GM23338 (cell line): Measurements from ENCODE around the gene SMYD5. TPM values are rescaled to one million over a fixed set of nuclear protein-coding genes. Genes with fewer than 3 reads are reported as not detected.

Experiments
- ATAC-seq: fragments of 200-7000 bp; cut with Tn5 transposase; 3 replicates; pipeline ENCODE4 v1.9.1; 2020
- DNase-seq: peaks from one replicate; pipeline ENCODE4 v3.0.0-alpha.2; 2015; ENCODE audit warnings: low spot score
- H2AFZ ChIP-seq: fragments of 200-600 bp; sonication (generic); 2 replicates; pipeline ENCODE4 v1.8.0; 2016; ENCODE audit warnings: antibody characterized with exemption, mild to moderate bottlenecking, moderate library complexity
- H3F3A ChIP-seq: fragments of 200-600 bp; sonication (generic); replicated peaks from 2 replicates; pipeline ENCODE4 v1.8.0; 2017; ENCODE audit warnings: antibody characterized with exemption, mixed run types, low read depth
- H3K27ac ChIP-seq: fragments of 200-600 bp; sonication (generic); 2 replicates; pipeline ENCODE4 v1.6.1; 2016; ENCODE audit warnings: low read depth
- H3K27me3 ChIP-seq: fragments of 200-600 bp; sonication (generic); 2 replicates; pipeline ENCODE4 v1.8.0; 2016; ENCODE audit warnings: mild to moderate bottlenecking, mixed run types, moderate library complexity; ENCODE audit not compliant: insufficient read depth
- H3K36me3 ChIP-seq: fragments of 200-600 bp; sonication (generic); 2 replicates; pipeline ENCODE4 v1.8.0; 2016; ENCODE audit warnings: mild to moderate bottlenecking; ENCODE audit not compliant: insufficient read depth
- H3K4me1 ChIP-seq: fragments of 200-600 bp; sonication (generic); 2 replicates; pipeline ENCODE4 v1.8.0; 2016; ENCODE audit warnings: mild to moderate bottlenecking, moderate library complexity; ENCODE audit not compliant: insufficient read depth
- H3K4me2 ChIP-seq: fragments of 200-600 bp; sonication (generic); 2 replicates; pipeline ENCODE4 v1.7.1; 2017; ENCODE audit warnings: mixed run types
- H3K4me3 ChIP-seq: fragments of 200-600 bp; sonication (generic); 2 replicates; pipeline ENCODE4 v1.6.1; 2016; ENCODE audit warnings: mixed run types
- H3K79me2 ChIP-seq: fragments of 200-600 bp; sonication (generic); replicated peaks from 2 replicates; pipeline ENCODE4 v1.8.0; 2017; ENCODE audit warnings: mild to moderate bottlenecking; ENCODE audit not compliant: insufficient read depth
- H3K9me2 ChIP-seq: fragments of 200-600 bp; sonication (generic); 2 replicates; pipeline ENCODE4 v1.8.0; 2017; ENCODE audit not compliant: insufficient read depth
- H4K20me1 ChIP-seq: fragments of 200-600 bp; sonication (generic); replicated peaks from 2 replicates; pipeline ENCODE4 v1.8.0; 2017; ENCODE audit warnings: mild to moderate bottlenecking; ENCODE audit not compliant: insufficient read depth
- H3K27ac Mint-ChIP-seq: 2 replicates; pipeline ENCODE4 v1.8.0; 2020; ENCODE audit warnings: inconsistent platforms, mild to moderate bottlenecking, moderate library complexity, mixed read lengths
- H3K27me3 Mint-ChIP-seq: 3 replicates; pipeline ENCODE4 v1.8.0; 2022; ENCODE audit warnings: low read depth, mild to moderate bottlenecking, moderate library complexity, mixed read lengths, inconsistent platforms; ENCODE audit not compliant: insufficient read depth, poor library complexity
- H3K36me3 Mint-ChIP-seq: 3 replicates; pipeline ENCODE4 v1.8.0; 2021; ENCODE audit warnings: low read depth, mild to moderate bottlenecking, inconsistent platforms, moderate library complexity, mixed read lengths
- H3K4me1 Mint-ChIP-seq: 3 replicates; pipeline ENCODE4 v1.8.0; 2020; ENCODE audit warnings: mild to moderate bottlenecking, inconsistent platforms, mixed read lengths
- H3K4me3 Mint-ChIP-seq: 3 replicates; pipeline ENCODE4 v1.8.0; 2021; ENCODE audit warnings: moderate library complexity, mild to moderate bottlenecking, inconsistent platforms, mixed read lengths
- H3K9me3 Mint-ChIP-seq: 3 replicates; pipeline ENCODE4 v1.8.0; 2020; ENCODE audit warnings: moderate library complexity, mild to moderate bottlenecking, inconsistent platforms, mixed read lengths
- ETS1 ChIP-seq: IDR thresholded peaks from 2 replicates; pipeline ENCODE4 v1.6.1; 2016; ENCODE audit warnings: antibody characterized with exemption
- EZH2 ChIP-seq: fragments of 200-600 bp; sonication (generic); IDR thresholded peaks from one replicate; pipeline ENCODE4 v1.8.0; 2017; ENCODE audit warnings: antibody characterized with exemption, mild to moderate bottlenecking, low read depth; ENCODE audit not compliant: unreplicated experiment
- NANOG ChIP-seq: IDR thresholded peaks from 2 replicates; pipeline ENCODE4 v1.6.1; 2016; ENCODE audit warnings: antibody characterized with exemption, borderline replicate concordance
- POLR2AphosphoS5 ChIP-seq: IDR thresholded peaks from 2 replicates; pipeline ENCODE4 v1.6.1; 2016; ENCODE audit warnings: antibody characterized with exemption, low read depth
- ZNF331 ChIP-seq: fragments of 250-450 bp; sonication (Bioruptor Pico); IDR thresholded peaks from 2 replicates; pipeline ENCODE4 v1.5.0; 2020; ENCODE audit warnings: low read depth, mild to moderate bottlenecking, moderate library complexity
- polyA plus RNA-seq: library from polyadenylated mRNA; unstranded; fragments of >200 nt; fragmentation: Nextera tagmentation; extraction: Ambion mirVana; gene quantifications from 2 replicates; pipeline ENCODE4 v1.2.1, GENCODE V29; 2016
- total RNA-seq: library from RNA; depleted of rRNA; stranded (reverse); fragments of >200 nt; shearing (Covaris generic); gene quantifications from 2 replicates; pipeline ENCODE4 v1.2.3, GENCODE V29; 2014
- TF ChIP-seq, protein P1 (sequence below), 2 experiments: fragments of 200-600 bp in 1 of 2; sonication (generic) in 1 of 2; conservative IDR thresholded peaks; 2 replicates each; pipeline versions ENCODE4 v1.5.1 to v1.6.1; 2016 to 2017; ENCODE audit warnings: antibody characterized with exemption in 2 of 2, low read depth in 2 of 2, mild to moderate bottlenecking in 2 of 2, moderate library complexity in 1 of 2
- TF ChIP-seq, protein P2 (sequence below): fragments of 250-450 bp; sonication (Bioruptor Pico); IDR thresholded peaks from 2 replicates; pipeline ENCODE4 v1.5.0; 2020; ENCODE audit warnings: mild to moderate bottlenecking, moderate library complexity

SMYD5 gene
- total and polyA plus RNA-seq, 2 experiments from 2014 or later = 20.5 to 45.8 TPM

- Histone ChIP-seq H3K36me3 (peaks cover 28% of the 10 kb centered on the region), H3K4me1 (peaks cover 29% of the 10 kb centered on the region), H2AFZ (no peak overlapping the region), H3K27ac (peak overlapping the region; percentile 78), H3F3A (peaks cover 7% of the 10 kb centered on the region; the same call in 1 of the 2 replicates), H3K27me3 (no peaks in the 10 kb centered on the region), H3K79me2 (peaks cover 88% of the 10 kb centered on the region), H4K20me1 (peaks cover 70% of the 10 kb centered on the region), H3K4me2 (peak overlapping the region; percentile 56), H3K9me2 (no peaks in the 10 kb centered on the region), H3K4me3 (peak overlapping the region; percentile 12; the same call in 1 of the 2 replicates)
- TF ChIP-seq NANOG (no peak), EZH2 (no peak), ZNF331 (CRISPR knock-in tag) (no peak), POLR2AphosphoS5 (no peak), ETS1 (no peak)
- TF ChIP-seq, protein P1, sequence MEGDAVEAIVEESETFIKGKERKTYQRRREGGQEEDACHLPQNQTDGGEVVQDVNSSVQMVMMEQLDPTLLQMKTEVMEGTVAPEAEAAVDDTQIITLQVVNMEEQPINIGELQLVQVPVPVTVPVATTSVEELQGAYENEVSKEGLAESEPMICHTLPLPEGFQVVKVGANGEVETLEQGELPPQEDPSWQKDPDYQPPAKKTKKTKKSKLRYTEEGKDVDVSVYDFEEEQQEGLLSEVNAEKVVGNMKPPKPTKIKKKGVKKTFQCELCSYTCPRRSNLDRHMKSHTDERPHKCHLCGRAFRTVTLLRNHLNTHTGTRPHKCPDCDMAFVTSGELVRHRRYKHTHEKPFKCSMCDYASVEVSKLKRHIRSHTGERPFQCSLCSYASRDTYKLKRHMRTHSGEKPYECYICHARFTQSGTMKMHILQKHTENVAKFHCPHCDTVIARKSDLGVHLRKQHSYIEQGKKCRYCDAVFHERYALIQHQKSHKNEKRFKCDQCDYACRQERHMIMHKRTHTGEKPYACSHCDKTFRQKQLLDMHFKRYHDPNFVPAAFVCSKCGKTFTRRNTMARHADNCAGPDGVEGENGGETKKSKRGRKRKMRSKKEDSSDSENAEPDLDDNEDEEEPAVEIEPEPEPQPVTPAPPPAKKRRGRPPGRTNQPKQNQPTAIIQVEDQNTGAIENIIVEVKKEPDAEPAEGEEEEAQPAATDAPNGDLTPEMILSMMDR (conservative IDR thresholded peaks at IDR 0.05; ENCODE audit: low read depth in 2 of 2) = no peak
- TF ChIP-seq, protein P2, sequence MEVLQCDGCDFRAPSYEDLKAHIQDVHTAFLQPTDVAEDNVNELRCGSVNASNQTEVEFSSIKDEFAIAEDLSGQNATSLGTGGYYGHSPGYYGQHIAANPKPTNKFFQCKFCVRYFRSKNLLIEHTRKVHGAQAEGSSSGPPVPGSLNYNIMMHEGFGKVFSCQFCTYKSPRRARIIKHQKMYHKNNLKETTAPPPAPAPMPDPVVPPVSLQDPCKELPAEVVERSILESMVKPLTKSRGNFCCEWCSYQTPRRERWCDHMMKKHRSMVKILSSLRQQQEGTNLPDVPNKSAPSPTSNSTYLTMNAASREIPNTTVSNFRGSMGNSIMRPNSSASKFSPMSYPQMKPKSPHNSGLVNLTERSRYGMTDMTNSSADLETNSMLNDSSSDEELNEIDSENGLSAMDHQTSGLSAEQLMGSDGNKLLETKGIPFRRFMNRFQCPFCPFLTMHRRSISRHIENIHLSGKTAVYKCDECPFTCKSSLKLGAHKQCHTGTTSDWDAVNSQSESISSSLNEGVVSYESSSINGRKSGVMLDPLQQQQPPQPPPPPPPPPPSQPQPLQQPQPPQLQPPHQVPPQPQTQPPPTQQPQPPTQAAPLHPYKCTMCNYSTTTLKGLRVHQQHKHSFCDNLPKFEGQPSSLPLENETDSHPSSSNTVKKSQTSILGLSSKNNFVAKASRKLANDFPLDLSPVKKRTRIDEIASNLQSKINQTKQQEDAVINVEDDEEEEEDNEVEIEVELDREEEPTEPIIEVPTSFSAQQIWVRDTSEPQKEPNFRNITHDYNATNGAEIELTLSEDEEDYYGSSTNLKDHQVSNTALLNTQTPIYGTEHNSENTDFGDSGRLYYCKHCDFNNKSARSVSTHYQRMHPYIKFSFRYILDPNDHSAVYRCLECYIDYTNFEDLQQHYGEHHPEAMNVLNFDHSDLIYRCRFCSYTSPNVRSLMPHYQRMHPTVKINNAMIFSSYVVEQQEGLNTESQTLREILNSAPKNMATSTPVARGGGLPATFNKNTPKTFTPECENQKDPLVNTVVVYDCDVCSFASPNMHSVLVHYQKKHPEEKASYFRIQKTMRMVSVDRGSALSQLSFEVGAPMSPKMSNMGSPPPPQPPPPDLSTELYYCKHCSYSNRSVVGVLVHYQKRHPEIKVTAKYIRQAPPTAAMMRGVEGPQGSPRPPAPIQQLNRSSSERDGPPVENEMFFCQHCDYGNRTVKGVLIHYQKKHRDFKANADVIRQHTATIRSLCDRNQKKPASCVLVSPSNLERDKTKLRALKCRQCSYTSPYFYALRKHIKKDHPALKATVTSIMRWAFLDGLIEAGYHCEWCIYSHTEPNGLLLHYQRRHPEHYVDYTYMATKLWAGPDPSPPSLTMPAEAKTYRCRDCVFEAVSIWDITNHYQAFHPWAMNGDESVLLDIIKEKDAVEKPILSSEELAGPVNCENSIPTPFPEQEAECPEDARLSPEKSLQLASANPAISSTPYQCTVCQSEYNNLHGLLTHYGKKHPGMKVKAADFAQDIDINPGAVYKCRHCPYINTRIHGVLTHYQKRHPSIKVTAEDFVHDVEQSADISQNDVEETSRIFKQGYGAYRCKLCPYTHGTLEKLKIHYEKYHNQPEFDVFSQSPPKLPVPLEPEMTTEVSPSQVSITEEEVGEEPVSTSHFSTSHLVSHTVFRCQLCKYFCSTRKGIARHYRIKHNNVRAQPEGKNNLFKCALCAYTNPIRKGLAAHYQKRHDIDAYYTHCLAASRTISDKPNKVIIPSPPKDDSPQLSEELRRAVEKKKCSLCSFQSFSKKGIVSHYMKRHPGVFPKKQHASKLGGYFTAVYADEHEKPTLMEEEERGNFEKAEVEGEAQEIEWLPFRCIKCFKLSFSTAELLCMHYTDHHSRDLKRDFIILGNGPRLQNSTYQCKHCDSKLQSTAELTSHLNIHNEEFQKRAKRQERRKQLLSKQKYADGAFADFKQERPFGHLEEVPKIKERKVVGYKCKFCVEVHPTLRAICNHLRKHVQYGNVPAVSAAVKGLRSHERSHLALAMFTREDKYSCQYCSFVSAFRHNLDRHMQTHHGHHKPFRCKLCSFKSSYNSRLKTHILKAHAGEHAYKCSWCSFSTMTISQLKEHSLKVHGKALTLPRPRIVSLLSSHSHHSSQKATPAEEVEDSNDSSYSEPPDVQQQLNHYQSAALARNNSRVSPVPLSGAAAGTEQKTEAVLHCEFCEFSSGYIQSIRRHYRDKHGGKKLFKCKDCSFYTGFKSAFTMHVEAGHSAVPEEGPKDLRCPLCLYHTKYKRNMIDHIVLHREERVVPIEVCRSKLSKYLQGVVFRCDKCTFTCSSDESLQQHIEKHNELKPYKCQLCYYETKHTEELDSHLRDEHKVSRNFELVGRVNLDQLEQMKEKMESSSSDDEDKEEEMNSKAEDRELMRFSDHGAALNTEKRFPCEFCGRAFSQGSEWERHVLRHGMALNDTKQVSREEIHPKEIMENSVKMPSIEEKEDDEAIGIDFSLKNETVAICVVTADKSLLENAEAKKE (CRISPR knock-in tag) = no peak
- Mint-ChIP-seq H3K27me3 (peaks cover 16% of the 10 kb centered on the region), H3K27ac (peak overlapping the region; percentile 96), H3K4me3 (peak overlapping the region; percentile 41), H3K4me1 (peaks cover 29% of the 10 kb centered on the region), H3K36me3 (peaks cover 64% of the 10 kb centered on the region), H3K9me3 (no peaks in the 10 kb centered on the region)
- ATAC-seq = peak; percentile 1; the same call in 2 of the 3 replicates
- peak; percentile 52 for DNase-seq
These were observed 24.1 kb downstream of the SMYD5 start for GRCh38 chr2:73238149-73238548.
